NCI-H748 (cell line): ENCODE results near the gene PDE4D.

Experiments
- DNase-seq: peaks from one replicate; lab custom pipeline; 2025; ENCODE audit not compliant: unreplicated experiment; lab: John Stamatoyannopoulos, UW

The PDE4D gene

GRCh38 chr5:59346514-59346913 lies 547.0 kb downstream of the PDE4D start:
- no peak for DNase-seq

GRCh38 chr5:59342181-59342580 lies 551.3 kb downstream of the PDE4D start:
- DNase-seq = no peak

- DNase-seq = no peak
Measured at GRCh38 chr5:59341760-59342159, 551.8 kb downstream of the PDE4D start.

GRCh38 chr5:59341155-59341554 lies 552.4 kb downstream of the PDE4D start:
- no peak for DNase-seq

GRCh38 chr5:59340637-59341036 lies 552.9 kb downstream of the PDE4D start:
- DNase-seq = no peak

GRCh38 chr5:59337240-59337639 lies 556.3 kb downstream of the PDE4D start:
- DNase-seq = no peak

- DNase-seq = no peak
Measured at GRCh38 chr5:59335544-59335943, 558.0 kb downstream of the PDE4D start.

GRCh38 chr5:59333416-59333815 lies 560.1 kb downstream of the PDE4D start:
- DNase-seq = no peak

GRCh38 chr5:59332236-59332973 lies 561.1 kb downstream of the PDE4D start:
- peak; percentile 8 for DNase-seq

GRCh38 chr5:59330680-59331079 lies 562.8 kb downstream of the PDE4D start:
- DNase-seq = peak; percentile 11

GRCh38 chr5:59328709-59329296 lies 564.7 kb downstream of the PDE4D start:
- peak; percentile 85 for DNase-seq

- no peak for DNase-seq
Measured at GRCh38 chr5:59327191-59327980, 566.1 kb downstream of the PDE4D start.

- no peak for DNase-seq
Measured at GRCh38 chr5:59326596-59326995, 566.9 kb downstream of the PDE4D start.

- no peak for DNase-seq
Measured at GRCh38 chr5:59325070-59325469, 568.5 kb downstream of the PDE4D start.

GRCh38 chr5:59322894-59323293 lies 570.6 kb downstream of the PDE4D start:
- DNase-seq = no peak

GRCh38 chr5:59322058-59322457 lies 571.5 kb downstream of the PDE4D start:
- no peak for DNase-seq

GRCh38 chr5:59321642-59322041 lies 571.9 kb downstream of the PDE4D start:
- DNase-seq = no peak

GRCh38 chr5:59320420-59320819 lies 573.1 kb downstream of the PDE4D start:
- DNase-seq = no peak

GRCh38 chr5:59319250-59319649 lies 574.3 kb downstream of the PDE4D start:
- DNase-seq = no peak

- DNase-seq = no peak
Measured at GRCh38 chr5:59317774-59318205, 575.7 kb downstream of the PDE4D start.

GRCh38 chr5:59317023-59317773 lies 576.3 kb downstream of the PDE4D start:
- peak; percentile 78 for DNase-seq
